IMR-90 (cell line): ENCODE results near the gene MAN1C1. TPM values are rescaled to one million over a fixed set of nuclear protein-coding genes. Genes with fewer than 3 reads are reported as not detected.

ENCODE experiments used
- ATAC-seq: fragments of 200-7000 bp; cut with Tn5 transposase; 2 replicates; pipeline ENCODE4 v1.9.1; 2020; ENCODE audit warnings: low read depth, mild to moderate bottlenecking, moderate library complexity
- BruUV-seq: library from RNA; stranded (reverse); fragments of 400-500 nt; replicated peaks from 2 replicates; lab custom pipeline; 2021; lab: Mats Ljungman, UMichigan
- CTCF ChIA-PET: fragments of 300-600 bp; formaldehyde crosslinking; extraction: SDS; loops from one replicate; lab custom pipeline; 2021; ENCODE audit warnings: antibody characterized with exemption; lab: Yijun Ruan, JAX
- POLR2A ChIA-PET: fragments of 300-600 bp; sonication (Branson Sonifier 250); formaldehyde crosslinking; loops from one replicate; lab custom pipeline; 2022; ENCODE audit warnings: antibody characterized with exemption; ENCODE audit not compliant: unreplicated experiment; lab: Charles Lee
- DNase-seq: peaks from one replicate; pipeline ENCODE4 v3.0.0; 2013
- H2AFZ ChIP-seq: replicated peaks from 2 replicates; pipeline ENCODE3; 2013; ENCODE audit warnings: low read length, mild to moderate bottlenecking; ENCODE audit not compliant: poor library complexity
- H2AK5ac ChIP-seq: 2 replicates; pipeline ENCODE4 v1.6.1; 2013; ENCODE audit warnings: low read depth, low read length, inconsistent platforms
- H2AK9ac ChIP-seq: replicated peaks from 2 replicates; pipeline ENCODE3; 2013; ENCODE audit warnings: mild to moderate bottlenecking, low read depth, low read length, moderate library complexity; ENCODE audit not compliant: poor library complexity
- H2BK120ac ChIP-seq: 2 replicates; pipeline ENCODE4 v1.6.1; 2013; ENCODE audit warnings: low read depth, low read length, inconsistent platforms
- H2BK15ac ChIP-seq: 3 replicates; pipeline ENCODE4 v1.6.1; 2013; ENCODE audit warnings: low read depth, low read length, inconsistent platforms
- H2BK20ac ChIP-seq: 2 replicates; pipeline ENCODE4 v1.6.1; 2013; ENCODE audit warnings: low read depth, mild to moderate bottlenecking, inconsistent platforms, low read length, moderate library complexity
- H2BK5ac ChIP-seq: 2 replicates; pipeline ENCODE4 v1.6.1; 2013; ENCODE audit warnings: mild to moderate bottlenecking, low read depth, low read length, inconsistent platforms; ENCODE audit not compliant: poor library complexity, severe bottlenecking
- H3K14ac ChIP-seq: replicated peaks from 2 replicates; pipeline ENCODE4 v1.6.1; 2013; ENCODE audit warnings: low read depth, low read length, inconsistent platforms
- H3K18ac ChIP-seq: 2 replicates; pipeline ENCODE4 v1.6.1; 2013; ENCODE audit warnings: low read depth, low read length, control low read depth
- H3K23ac ChIP-seq: 2 replicates; pipeline ENCODE4 v1.6.1; 2013; ENCODE audit warnings: low read depth, low read length, inconsistent platforms
- H3K27ac ChIP-seq: 2 replicates; pipeline ENCODE4 v1.5.1; 2013; ENCODE audit warnings: mild to moderate bottlenecking, control low read depth, low read length; ENCODE audit not compliant: insufficient read depth
- H3K27me3 ChIP-seq: 2 replicates; pipeline ENCODE4 v1.6.1; 2013; ENCODE audit warnings: low read length; ENCODE audit not compliant: control insufficient read depth, insufficient read depth
- H3K36me3 ChIP-seq: 2 replicates; pipeline ENCODE4 v1.6.1; 2013; ENCODE audit warnings: low read length, mixed read lengths; ENCODE audit not compliant: control insufficient read depth, insufficient read depth
- H3K4ac ChIP-seq: 2 replicates; pipeline ENCODE4 v1.6.1; 2013; ENCODE audit warnings: low read depth, low read length, inconsistent platforms
- H3K4me1 ChIP-seq: 2 replicates; pipeline ENCODE4 v1.6.1; 2013; ENCODE audit warnings: low read length, mixed read lengths; ENCODE audit not compliant: control insufficient read depth, insufficient read depth
- H3K4me2 ChIP-seq: 2 replicates; pipeline ENCODE4 v1.6.1; 2013; ENCODE audit warnings: low read depth, mild to moderate bottlenecking, control low read depth, low read length, moderate library complexity
- H3K4me3 ChIP-seq: 2 replicates; pipeline ENCODE4 v1.5.1; 2013; ENCODE audit warnings: low read depth, mild to moderate bottlenecking, control low read depth, low read length, moderate library complexity; ENCODE audit not compliant: insufficient read depth
- H3K56ac ChIP-seq: 2 replicates; pipeline ENCODE4 v1.6.1; 2013; ENCODE audit warnings: low read length, inconsistent platforms; ENCODE audit not compliant: insufficient read depth; ENCODE audit errors: extremely low read depth
- H3K79me1 ChIP-seq, 2 experiments: 2 replicates each; pipeline ENCODE4 v1.6.1; 2013; ENCODE audit warnings: low read length in 2 of 2, inconsistent platforms in 1 of 2, low read depth in 1 of 2
- H3K9ac ChIP-seq: 2 replicates; pipeline ENCODE4 v1.6.1; 2013; ENCODE audit warnings: low read depth, low read length, control low read depth
- H3K9me1 ChIP-seq: 2 replicates; pipeline ENCODE4 v1.6.1; 2013; ENCODE audit warnings: low read length, inconsistent platforms; ENCODE audit not compliant: insufficient read depth
- H3K9me3 ChIP-seq: 2 replicates; pipeline ENCODE4 v1.6.1; 2013; ENCODE audit warnings: low read length; ENCODE audit not compliant: control insufficient read depth, insufficient read depth
- H4K20me1 ChIP-seq: 2 replicates; pipeline ENCODE4 v1.6.1; 2013; ENCODE audit warnings: low read length, inconsistent platforms; ENCODE audit not compliant: insufficient read depth
- H4K5ac ChIP-seq: 2 replicates; pipeline ENCODE4 v1.6.1; 2013; ENCODE audit warnings: mild to moderate bottlenecking, low read depth, low read length, control low read depth
- H4K8ac ChIP-seq, 2 experiments: 2 replicates each; pipeline ENCODE4 v1.6.1; 2013; ENCODE audit warnings: low read depth in 2 of 2, low read length in 2 of 2, control low read depth in 1 of 2, inconsistent platforms in 1 of 2
- H4K91ac ChIP-seq: 2 replicates; pipeline ENCODE4 v1.6.1; 2013; ENCODE audit warnings: low read depth, low read length, inconsistent platforms; ENCODE audit not compliant: insufficient read depth
- CEBPB ChIP-seq: IDR thresholded peaks from 2 replicates; pipeline ENCODE4 v1.6.1; 2012; ENCODE audit warnings: low read depth, low read length, improper control_type of control experiment
- NFE2L2 ChIP-seq: fragments of 150-350 bp; IDR thresholded peaks from 2 replicates; pipeline ENCODE4 v1.6.1; 2016; ENCODE audit warnings: low read depth, mild to moderate bottlenecking, low read length
- POLR2A ChIP-seq: IDR thresholded peaks from 2 replicates; pipeline ENCODE4 v1.6.1; 2012; ENCODE audit warnings: mild to moderate bottlenecking, low read depth, low read length
- RAD21 ChIP-seq: IDR thresholded peaks from 2 replicates; pipeline ENCODE4 v1.6.1; 2012; ENCODE audit warnings: low read length, improper control_type of control experiment
- RCOR1 ChIP-seq: IDR thresholded peaks from 2 replicates; pipeline ENCODE4 v1.6.1; 2012; ENCODE audit warnings: mild to moderate bottlenecking, low read length, improper control_type of control experiment; ENCODE audit not compliant: insufficient replicate concordance
- RFX5 ChIP-seq: IDR thresholded peaks from 2 replicates; pipeline ENCODE4 v1.8.0; 2012; ENCODE audit warnings: low read depth, mild to moderate bottlenecking, low read length, moderate library complexity
- SMC3 ChIP-seq: fragments of 150-350 bp; IDR thresholded peaks from 2 replicates; pipeline ENCODE4 v1.6.1; 2016; ENCODE audit warnings: low read depth, mild to moderate bottlenecking, antibody characterized with exemption, low read length, moderate library complexity
- USF2 ChIP-seq: fragments of 150-350 bp; IDR thresholded peaks from 2 replicates; pipeline ENCODE4 v1.6.1; 2017; ENCODE audit warnings: mild to moderate bottlenecking, antibody characterized with exemption, low read length, low read depth
- WGBS, 2 experiments: methylation state at CpG; one replicate each; pipeline versions ENCODE4 v1.1.5 to v1.1.7; 2013; ENCODE audit warnings: missing lambda C conversion rate in 2 of 2; ENCODE audit not compliant: insufficient read length in 1 of 2; ENCODE audit errors: extremely low coverage in 2 of 2; 5-methylcytosine and 5-hydroxymethylcytosine counted together
- dilution Hi-C: fragments of 300-500 bp; cut with HindIII; formaldehyde crosslinking; loops from one replicate; pipeline ENCODE4 v1.14.3; 2018; ENCODE audit warnings: low sequenced_read_pairs; ENCODE audit not compliant: unreplicated experiment
- in situ Hi-C: fragments of 300-500 bp; cut with MboI; formaldehyde crosslinking; loops from 3 replicates; pipeline ENCODE4 v1.14.3; 2019; ENCODE audit warnings: low sequenced_read_pairs, inconsistent platforms, mixed read lengths
- intact Hi-C: fragments of 100-400 bp; cut with micrococcal nuclease; formaldehyde crosslinking; loops from 2 replicates; pipeline ENCODE4 v1.10.0; 2022
- polyA plus RNA-seq, 3 experiments: library from polyadenylated mRNA; depleted of rRNA; stranded (reverse); fragments of >200 nt; gene quantifications; 2 replicates each; pipeline ENCODE4 v1.2.3, GENCODE V29; 2012; ENCODE audit warnings: low replicate concordance in 1 of 3
- total RNA-seq: library from RNA; depleted of rRNA; stranded (reverse); fragments of >200 nt; gene quantifications from 2 replicates; pipeline ENCODE4 v1.2.3, GENCODE V29; 2012

MAN1C1 gene
- total and polyA plus RNA-seq, 2 of the 4 experiments (the other 2 are of a cell fraction), result 3.2 to 11.3 TPM

DNA sequence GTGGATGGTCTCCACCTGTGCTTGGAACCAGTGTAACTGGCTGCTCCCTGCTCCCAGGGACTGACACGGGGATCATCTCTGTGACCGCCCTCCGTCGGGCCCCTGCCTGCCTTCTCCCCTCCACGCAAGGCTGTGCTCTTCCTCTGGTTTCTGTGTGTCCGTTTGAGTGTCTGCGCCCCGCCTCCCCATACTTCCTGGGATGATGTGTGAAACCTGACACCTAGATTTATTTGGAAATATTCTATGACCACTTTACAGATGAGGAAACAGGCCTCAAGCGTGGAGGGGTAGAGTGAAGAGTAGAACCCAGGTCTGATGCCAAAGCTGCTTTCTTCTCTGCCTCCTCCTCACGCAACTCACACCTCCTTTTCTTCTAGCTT, 48.9 kb upstream of the MAN1C1 start:
- peaks cover 9% of the 10 kb centered on the region; the same call in 1 of the 2 replicates for H3K36me3 ChIP-seq
- no peaks in the 10 kb centered on the region for H3K9me3 ChIP-seq
- ChIA-PET POLR2A (no interaction called here), CTCF (interaction anchor here (1.6 kb wide), 1 partner anchor 19 kb away, joined by 4 read pairs; no protein-coding TSS in a partner anchor)
- dilution Hi-C loops, result no loop called here
- H2BK5ac ChIP-seq, result peak overlapping the region; percentile 85
- H2BK15ac ChIP-seq, result peak overlapping the region; percentile 43; the same call in 2 of the 3 replicates
- no peak overlapping the region for H3K56ac ChIP-seq
- H3K9ac ChIP-seq, result peak overlapping the region; percentile 15
- no peak for DNase-seq
- H2AFZ ChIP-seq, result peak overlapping the region; percentile 36
- H2AK9ac ChIP-seq, result peak overlapping the region; percentile 47
- H3K18ac ChIP-seq, result peak overlapping the region; percentile 71
- ATAC-seq, result no peak
- peaks cover 41% of the 10 kb centered on the region for H3K4me1 ChIP-seq
- intact Hi-C loops, result no loop called here
- no peak overlapping the region for H3K4me2 ChIP-seq
- H4K91ac ChIP-seq, result peak overlapping the region; percentile 84
- no peak overlapping the region for H3K4me3 ChIP-seq
- no peaks in the 10 kb centered on the region for H4K20me1 ChIP-seq
- peak overlapping the region; percentile 4; the same call in 1 of the 2 replicates for H3K23ac ChIP-seq
- H3K27me3 ChIP-seq, result no peaks in the 10 kb centered on the region
- peaks cover 16% of the 10 kb centered on the region for H3K9me1 ChIP-seq
- H4K5ac ChIP-seq, result peak overlapping the region; percentile 71
- peak overlapping the region; percentile 84 for H3K27ac ChIP-seq
- H2AK5ac ChIP-seq, result peak overlapping the region; percentile 95
- H3K14ac ChIP-seq, result peak overlapping the region; percentile 30; the same call in 1 of the 2 replicates
- H4K8ac ChIP-seq, result peak overlapping the region; percentile 18 to 64; a peak in 3 of 4 replicates
- no peak for TF ChIP-seq POLR2A
- TF ChIP-seq RAD21, result no peak
- TF ChIP-seq NFE2L2, result no peak
- TF ChIP-seq CEBPB, result no peak
- no peak for TF ChIP-seq RCOR1
- no peak for TF ChIP-seq RFX5
- TF ChIP-seq SMC3, result no peak
- TF ChIP-seq USF2, result no peak
- no TSS peak for BruUV-seq
- in situ Hi-C loops, result no loop called here
- peaks cover 0 to 9% of the 10 kb centered on the region in 2 experiments; a peak in 2 of 4 replicates for H3K79me1 ChIP-seq
- H3K4ac ChIP-seq, result peak overlapping the region; percentile 95
- peak overlapping the region; percentile 91; the same call in 1 of the 2 replicates for H2BK120ac ChIP-seq
- 68% methylated on average over 3 of the region's 10 CpGs; no CpG with 5 or more reads in 1 of the 2 experiments for WGBS, 2 experiments
- peak overlapping the region; percentile 70; the same call in 1 of the 2 replicates for H2BK20ac ChIP-seq
